HuH-7.5 (cell line): Measurements from ENCODE around the gene PRKAG1.
"Not testable (repeated sequence)": the region's sequence is repeated elsewhere in the genome, so short reads cannot be mapped to it uniquely, and the experiment has no call there.

Experiments used
- DNase-seq: peaks from one replicate; pipeline ENCODE4 v3.0.0; 2011; ENCODE audit warnings: low spot score

PRKAG1 gene

DNA sequence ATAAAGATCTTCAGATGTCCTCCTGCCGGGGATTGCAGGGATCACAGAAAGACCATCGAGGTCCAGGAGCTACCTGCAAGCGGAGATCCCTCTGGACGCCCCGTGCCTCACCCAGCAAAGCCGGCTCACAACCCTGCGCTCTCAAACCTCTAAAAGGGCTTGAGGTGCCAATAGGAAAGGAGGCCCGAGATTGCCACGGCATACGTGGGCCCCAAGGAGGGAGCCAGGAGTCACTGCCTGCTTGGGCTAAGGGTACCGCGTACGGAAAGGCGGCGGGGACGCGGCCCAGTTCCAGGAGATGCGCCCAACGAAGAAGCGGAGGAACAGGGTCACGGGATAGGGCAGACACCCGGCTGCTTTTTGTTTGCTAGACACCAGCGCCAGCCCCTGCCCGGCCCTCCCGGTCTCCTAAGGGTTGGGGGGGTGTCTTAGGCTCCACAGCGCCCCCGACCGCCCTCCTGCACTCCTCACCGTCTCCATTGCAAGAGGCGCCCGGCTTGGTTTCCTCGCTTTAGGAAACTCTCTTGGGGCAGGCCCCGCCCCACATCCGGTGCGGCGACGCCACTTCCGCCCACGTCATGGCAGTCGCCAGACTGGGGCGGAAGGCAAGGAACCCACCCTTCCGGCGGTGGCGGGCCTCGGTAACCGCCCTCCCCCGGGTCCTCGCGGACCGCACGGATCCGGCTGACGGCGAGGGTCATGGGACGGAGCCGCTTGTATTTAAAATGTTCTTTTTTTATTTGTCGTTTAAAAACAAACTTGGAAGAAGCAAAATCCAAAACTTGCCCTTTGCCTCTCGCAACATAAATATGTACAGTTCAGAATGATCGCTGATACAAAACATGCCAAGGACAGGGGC, at the start of gene PRKAG1:
PRKAG1 (minus strand) TSS at position 516 of the 859 bp plus-strand sequence; CDS start at position 480, 36 bp downstream.
- peak; percentile 98 for DNase-seq

- no peak for DNase-seq
These were observed 47.5 kb upstream of the PRKAG1 start for GRCh38 chr12:49066120-49066519.

DNA sequence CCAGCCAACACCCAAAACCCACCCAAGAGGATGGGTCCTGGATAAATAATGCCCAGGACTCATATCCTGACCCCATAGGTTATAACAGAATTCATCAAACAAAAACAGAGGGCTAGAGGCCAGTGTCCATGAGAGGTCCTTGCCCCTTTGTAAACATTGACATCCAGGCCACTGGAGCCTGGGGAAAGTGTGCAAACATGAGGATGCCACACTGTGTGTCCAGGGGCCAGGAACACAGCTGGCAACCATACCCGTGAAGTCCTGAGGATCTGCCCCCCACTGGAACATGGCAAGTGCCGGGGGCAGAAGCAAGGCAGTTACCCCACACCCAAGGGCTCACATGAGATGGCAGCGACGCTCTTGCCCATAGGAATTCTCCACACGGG, 46.2 kb upstream of the PRKAG1 start:
- DNase-seq = no peak

GRCh38 chr12:49061916-49062315, 43.3 kb upstream of the PRKAG1 start:
- DNase-seq = not testable (repeated sequence)

DNA sequence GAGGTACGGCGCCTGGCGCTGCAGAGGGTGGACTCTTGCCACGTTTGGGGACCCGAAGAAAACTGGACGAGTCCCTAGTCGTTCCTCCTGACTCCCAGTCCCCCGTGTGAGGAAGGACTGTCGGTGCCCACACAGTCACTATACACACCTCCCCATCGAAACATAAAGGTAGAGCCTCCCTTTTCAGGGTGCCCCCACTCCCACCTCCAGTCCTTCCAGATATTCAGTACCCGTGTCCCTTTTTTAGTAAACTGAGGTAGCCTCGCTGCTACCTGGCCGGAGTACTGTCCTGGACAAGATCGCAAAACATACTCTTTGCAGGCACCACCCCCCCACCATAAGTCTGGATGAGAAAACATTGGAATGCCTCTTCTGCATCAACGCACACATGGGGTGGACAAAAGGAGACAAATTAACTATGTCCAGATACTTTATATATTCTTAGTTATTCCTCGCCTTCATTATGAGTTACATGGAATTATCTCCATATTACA, 42.6 kb upstream of the PRKAG1 start:
- no peak for DNase-seq

DNA sequence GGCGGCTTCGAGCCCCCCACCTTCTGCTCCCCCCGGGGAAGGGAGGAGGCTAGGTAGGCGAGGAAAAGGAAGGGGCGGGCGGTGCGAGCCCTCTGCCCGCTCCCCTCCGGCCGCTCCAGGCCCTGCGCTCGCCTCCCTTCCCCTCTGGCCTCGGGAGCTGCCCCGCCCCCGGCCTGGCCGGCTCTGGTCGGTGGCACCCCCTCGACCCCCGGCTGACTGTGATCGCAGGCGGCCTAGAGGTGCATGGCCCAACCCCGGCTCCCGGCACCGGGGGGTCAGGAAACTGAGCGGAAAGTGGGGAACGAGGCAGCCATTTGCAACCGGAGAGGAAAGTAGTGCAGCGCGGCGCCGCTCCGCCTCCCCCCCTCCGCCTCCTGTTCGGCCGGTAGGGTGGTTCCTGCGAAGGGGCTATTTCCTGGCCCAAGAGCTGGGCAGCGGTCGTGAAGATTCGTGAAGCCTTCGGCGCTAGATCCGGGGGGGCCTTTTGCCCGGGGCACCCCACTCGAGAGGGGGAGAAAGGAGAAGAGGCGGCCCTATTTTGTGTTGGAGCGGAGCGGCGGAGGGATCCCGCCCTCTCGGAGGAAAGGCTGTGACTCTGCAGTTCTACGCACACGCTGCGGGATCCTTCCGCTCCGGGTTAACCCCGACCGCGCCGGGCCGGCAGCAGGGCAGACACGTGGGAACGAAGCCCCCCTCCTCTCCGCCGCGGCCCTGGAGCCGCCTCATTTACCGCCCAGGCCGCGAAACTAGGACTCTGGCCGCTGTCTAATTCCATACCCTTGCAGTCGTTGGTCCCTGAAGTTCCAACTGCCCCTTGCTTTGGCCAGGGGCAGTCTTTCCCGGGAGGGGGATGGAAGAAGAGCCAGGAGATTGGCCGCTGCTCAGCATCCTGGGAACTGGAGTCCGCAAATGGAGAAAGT, 41.9 kb upstream of the PRKAG1 start, which contains the start of gene KMT2D:
KMT2D (minus strand) TSS at position 558 of the 920 bp plus-strand sequence. CDS start 5,470 bp downstream, outside the sequence.
- peak; percentile 98 for DNase-seq

DNA sequence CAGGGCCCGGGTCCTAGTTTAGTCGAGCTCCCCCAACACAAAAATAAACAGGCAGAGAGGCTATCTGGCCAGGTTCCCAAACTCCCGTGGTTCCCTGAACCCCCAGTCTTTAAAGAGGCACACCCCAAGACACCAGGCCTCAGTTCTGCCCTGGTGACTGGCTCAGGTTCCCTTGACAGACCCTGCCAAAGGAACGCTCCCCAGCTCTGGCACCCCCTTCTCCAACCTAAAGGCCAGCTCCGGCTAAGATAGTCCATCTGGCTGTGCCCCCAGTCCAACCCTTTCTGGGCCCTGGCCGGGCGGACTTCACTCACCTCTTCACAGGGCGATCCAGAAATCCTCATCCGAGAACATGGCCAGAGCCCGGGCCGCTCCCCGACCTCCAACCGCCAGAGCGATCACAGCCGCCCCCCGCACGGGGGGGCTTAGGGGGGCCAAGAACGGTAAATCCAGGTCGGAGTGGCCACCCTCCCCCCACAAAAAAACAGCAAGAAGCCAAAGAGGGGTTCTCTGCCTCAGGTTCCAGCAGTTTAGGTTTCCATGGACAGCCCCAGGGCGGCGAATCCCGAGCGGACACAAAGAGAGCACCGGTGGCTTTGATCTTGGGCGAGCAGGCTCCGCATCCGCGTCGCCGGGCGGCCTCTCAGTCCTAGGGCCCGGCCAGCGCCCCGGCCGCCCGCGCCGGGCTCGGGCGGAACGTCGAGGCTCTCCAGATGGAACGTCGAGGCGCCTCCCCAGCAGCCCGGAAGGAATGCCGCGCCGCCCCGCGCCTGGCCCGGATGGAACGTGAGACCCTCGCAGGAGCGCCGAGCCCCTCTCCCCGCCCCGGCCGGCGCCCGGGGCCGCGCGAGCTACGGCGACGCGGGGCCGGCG, 41.0 kb upstream of the PRKAG1 start:
- no peak for DNase-seq

GRCh38 chr12:49059045-49059298, 40.4 kb upstream of the PRKAG1 start:
- DNase-seq = no peak

GRCh38 chr12:49058366-49059044, 39.9 kb upstream of the PRKAG1 start:
- DNase-seq = peak; percentile 57

DNA sequence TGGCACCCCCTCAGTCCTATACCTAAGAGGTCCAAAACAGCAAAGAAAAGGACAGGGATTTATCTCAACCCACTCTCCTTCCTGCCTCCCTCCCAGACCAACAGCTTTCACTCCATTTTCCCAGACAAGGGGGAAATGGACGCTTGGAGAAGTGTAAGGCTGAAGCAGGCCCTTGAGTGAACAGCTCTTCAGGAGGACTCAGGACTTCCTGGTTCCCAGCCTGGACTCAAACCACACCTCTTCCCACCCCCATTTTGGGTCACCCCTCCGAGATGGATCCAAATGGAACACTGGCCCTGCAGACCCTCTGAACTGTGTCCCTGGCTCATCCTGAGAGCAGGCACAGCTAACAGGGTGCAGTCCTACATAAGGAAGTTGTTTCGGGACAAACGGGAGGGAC, 39.3 kb upstream of the PRKAG1 start:
- no peak for DNase-seq

DNA sequence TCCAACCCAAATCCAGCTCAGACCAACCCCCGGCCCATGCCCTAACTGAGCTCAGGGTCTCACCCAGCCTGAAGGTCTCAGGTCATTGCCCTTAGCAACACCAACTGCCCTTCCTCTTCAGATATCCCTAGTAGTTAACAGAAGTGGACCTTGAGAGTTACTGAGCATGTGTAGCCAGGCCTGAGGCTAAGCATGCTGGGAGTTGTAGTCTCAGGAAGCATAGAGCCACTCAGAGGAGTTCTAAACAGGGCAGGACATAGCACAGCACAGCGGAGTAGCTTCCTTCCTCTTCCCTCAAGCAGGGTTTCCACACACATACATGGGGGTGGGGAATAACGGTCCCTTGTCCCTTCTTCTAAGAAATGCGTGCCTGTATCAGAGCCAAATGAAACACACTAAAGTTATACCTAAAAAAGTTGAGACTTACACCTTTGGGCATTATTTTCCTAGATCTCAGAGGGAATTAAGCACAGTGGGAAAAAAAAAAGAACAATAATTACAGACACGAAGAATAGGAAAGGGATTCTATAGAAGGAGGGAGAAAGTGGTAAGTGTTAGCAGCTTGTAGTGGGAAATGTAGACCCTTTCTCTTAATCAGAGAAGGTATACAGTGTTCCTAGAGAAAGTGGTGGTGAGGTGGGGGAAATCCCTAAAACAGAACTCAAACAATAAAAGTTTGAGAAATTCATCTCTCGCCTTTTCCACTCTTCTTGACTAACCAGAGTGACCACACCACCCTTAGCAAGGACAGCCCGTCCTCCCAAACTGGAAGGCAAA, 37.6 kb upstream of the PRKAG1 start:
- peak; percentile 81 for DNase-seq

GRCh38 chr12:49055092-49055491, 36.5 kb upstream of the PRKAG1 start:
- no peak for DNase-seq

GRCh38 chr12:49054524-49054923, 35.9 kb upstream of the PRKAG1 start:
- DNase-seq = no peak

- no peak for DNase-seq
These were observed 35.5 kb upstream of the PRKAG1 start for GRCh38 chr12:49054096-49054495.

DNA sequence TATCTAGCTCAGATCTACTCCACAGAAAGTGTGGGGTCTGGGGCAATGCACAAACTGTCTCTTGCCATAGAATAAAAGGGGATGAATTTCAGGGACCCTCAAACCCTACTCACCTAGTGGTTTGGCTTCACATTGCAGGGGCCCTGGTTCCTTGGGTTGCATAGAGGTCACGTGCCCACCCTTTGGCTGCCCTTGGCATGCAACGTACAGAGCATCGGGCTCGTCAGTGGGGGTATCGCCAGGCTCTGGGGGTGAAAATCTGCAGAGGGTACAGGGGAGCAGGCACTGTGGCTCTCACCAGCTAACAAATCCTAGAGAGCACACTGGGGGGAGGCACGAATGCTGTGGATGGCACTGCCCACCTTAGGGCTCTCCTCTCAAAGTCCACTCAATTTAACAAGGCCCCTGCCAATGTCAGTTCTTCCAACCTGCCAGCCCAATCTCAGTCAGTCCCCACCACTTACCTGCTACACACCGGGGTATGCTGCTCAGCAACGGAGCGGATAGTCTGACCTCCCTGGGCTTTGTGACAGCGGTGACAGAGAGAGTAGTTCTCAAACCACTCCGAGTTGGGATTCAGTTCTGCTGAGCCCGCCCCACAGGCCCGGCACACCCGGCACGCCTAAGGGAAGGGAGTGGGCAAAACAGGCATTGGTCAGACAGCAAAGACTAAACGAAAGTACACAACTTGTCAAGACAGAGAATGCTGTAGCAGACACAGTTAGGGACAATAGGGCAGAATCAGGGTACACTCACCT, 34.1 kb upstream of the PRKAG1 start:
- no peak for DNase-seq

DNA sequence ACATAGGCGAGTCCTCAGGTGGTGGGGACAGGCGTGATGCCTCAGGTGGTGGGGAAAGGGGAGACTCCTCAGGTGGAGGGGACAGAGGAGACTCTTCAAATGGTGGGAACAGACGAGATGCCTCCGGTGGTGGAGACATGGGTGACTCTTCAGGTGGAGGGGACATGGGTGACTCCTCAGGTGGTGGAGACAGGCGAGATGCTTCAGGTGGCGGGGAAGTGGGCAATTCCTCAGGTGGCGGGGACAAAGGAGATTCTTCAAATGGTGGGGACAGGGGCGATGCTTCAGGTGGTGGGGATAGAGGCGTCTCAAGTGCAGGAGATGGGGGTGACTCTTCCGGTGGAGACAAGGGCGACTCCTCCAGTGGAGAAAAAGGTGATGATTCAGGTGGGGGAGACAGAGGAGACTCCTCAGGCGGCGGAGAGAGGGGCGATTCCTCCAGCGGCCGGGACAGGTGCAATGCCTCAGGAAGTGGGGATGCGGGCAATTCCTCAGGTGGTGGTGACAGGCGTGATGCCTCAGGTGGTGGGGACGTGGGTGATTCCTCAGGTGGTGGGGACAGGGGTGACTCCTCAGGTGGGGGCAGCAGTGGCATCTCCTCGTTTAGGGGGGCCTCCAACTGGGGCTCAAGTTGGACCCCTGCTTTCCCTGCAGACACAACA, 33.3 kb upstream of the PRKAG1 start:
- DNase-seq = no peak

GRCh38 chr12:49051373-49051764, 32.8 kb upstream of the PRKAG1 start:
- no peak for DNase-seq

DNA sequence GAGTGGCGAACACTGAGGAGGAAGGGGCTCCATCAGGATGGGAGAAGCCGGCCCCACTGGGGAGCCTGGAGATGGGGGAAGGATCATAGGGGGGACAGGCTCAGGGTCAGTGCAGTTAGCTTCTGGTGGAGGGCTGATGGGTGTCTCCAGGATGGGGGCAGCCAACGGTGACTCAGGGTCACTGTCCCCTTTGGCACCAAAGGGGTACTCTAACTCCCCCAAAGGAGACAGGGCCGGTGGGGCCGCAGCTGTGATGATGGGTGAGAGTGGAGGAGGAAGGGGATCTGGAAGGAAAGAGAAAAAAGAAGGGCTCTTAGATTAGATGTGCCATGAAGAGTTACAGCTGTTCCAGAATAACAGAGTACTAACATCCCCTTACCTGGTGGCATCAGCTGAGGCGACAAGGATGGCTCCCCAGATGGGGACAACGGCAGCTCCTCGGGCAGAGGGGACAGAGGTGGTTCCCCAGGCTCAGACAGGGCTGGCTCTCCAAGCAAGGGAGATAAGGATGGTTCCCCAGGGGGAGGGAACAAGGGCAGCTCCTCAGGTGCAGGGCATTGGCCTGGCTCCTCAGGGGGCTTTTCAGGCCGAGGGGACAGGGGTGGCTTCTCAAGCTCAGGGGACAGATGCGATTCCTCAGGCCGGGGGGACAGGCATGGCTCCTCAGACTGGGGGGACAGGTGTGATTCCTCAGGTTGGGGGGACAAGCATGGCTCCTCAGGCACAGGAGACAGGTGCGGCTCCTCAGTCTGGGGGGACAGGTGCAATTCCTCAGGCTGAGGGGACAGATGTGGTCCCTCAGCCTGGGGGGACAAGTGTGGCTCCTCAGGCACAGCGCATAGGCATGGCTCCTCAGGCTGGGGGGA, 32.2 kb upstream of the PRKAG1 start:
- no peak for DNase-seq
